Measurements from ENCODE around the gene ANKRD17.

The ANKRD17 gene

GRCh38 chr4:73161527-73162185, 96.9 kb downstream of the ANKRD17 start:
- Histone ChIP-seq H4K20me1 (ENCODE audit: insufficient read depth, low read length) (peaks cover 2% of the 10 kb centered on the region; the same call in 1 of the 2 replicates), H3K4me1 (ENCODE audit: low read length) (no peaks in the 10 kb centered on the region), H3K9me3 (replicated peaks; ENCODE audit: insufficient read depth, low read length) (no peaks in the 10 kb centered on the region), H3K27ac (ENCODE audit: low read length) (no peak overlapping the region), H3K9ac (ENCODE audit: low read length) (no peak overlapping the region), H3K36me3 (replicated peaks; ENCODE audit: insufficient read depth, low read length) (peaks cover 3% of the 10 kb centered on the region; the same call in 1 of the 2 replicates), H3F3A (ENCODE audit: insufficient read depth, low read length) (0 out of 2 replicates have a peak, but pooled peaks cover 3% of the 10 kb centered on the region), H3K79me2 (ENCODE audit: low read length) (peaks cover 45% of the 10 kb centered on the region), H3K27me3 (replicated peaks; ENCODE audit: insufficient read depth, low read length) (no peaks in the 10 kb centered on the region), H3K9me2 (replicated peaks; ENCODE audit: insufficient read depth, low read length) (no peaks in the 10 kb centered on the region), H2AFZ (ENCODE audit: low read length) (no peak overlapping the region), H3K4me3 (ENCODE audit: low read length) (no peak overlapping the region), H3K4me2 (ENCODE audit: low read depth, low read length) (no peak overlapping the region)
- no peak for DNase-seq
- no peak for TF ChIP-seq CTCF (IDR thresholded peaks at IDR 0.05; ENCODE audit: low read length)
- no peak for TF ChIP-seq EZH2 (optimal IDR thresholded peaks at IDR 0.05; ENCODE audit: low read depth, low read length)
- no peak for TF ChIP-seq EZH2phosphoT487 (IDR thresholded peaks at IDR 0.05; ENCODE audit: low read length)

- no peaks in the 10 kb centered on the region for H3K4me1 ChIP-seq (ENCODE audit: low read length)
- H3K4me3 ChIP-seq (ENCODE audit: low read length), result no peak overlapping the region
- H3K9me2 ChIP-seq (replicated peaks; ENCODE audit: insufficient read depth, low read length), result no peaks in the 10 kb centered on the region
- DNase-seq, result no peak
- H3K36me3 ChIP-seq (replicated peaks; ENCODE audit: insufficient read depth, low read length), result no peaks in the 10 kb centered on the region; the same call in 1 of the 2 replicates
- no peak for TF ChIP-seq EZH2phosphoT487 (IDR thresholded peaks at IDR 0.05; ENCODE audit: low read length)
- no peak for TF ChIP-seq CTCF (IDR thresholded peaks at IDR 0.05; ENCODE audit: low read length)
- no peak for TF ChIP-seq EZH2 (optimal IDR thresholded peaks at IDR 0.05; ENCODE audit: low read depth, low read length)
- H4K20me1 ChIP-seq (ENCODE audit: insufficient read depth, low read length), result no peaks in the 10 kb centered on the region
- no peak overlapping the region for H3K27ac ChIP-seq (ENCODE audit: low read length)
- H3K79me2 ChIP-seq (ENCODE audit: low read length), result peaks cover 31% of the 10 kb centered on the region
- no peak overlapping the region for H2AFZ ChIP-seq (ENCODE audit: low read length)
- no peak overlapping the region for H3K9ac ChIP-seq (ENCODE audit: low read length)
- H3K27me3 ChIP-seq (replicated peaks; ENCODE audit: insufficient read depth, low read length), result no peaks in the 10 kb centered on the region
- 0 out of 2 replicates have a peak, but pooled peaks cover 3% of the 10 kb centered on the region for H3F3A ChIP-seq (ENCODE audit: insufficient read depth, low read length)
- no peak overlapping the region for H3K4me2 ChIP-seq (ENCODE audit: low read depth, low read length)
- no peaks in the 10 kb centered on the region for H3K9me3 ChIP-seq (replicated peaks; ENCODE audit: insufficient read depth, low read length)
Observed at GRCh38 chr4:73156394-73156793, 102.2 kb downstream of the ANKRD17 start.

- no peaks in the 10 kb centered on the region for H3K27me3 ChIP-seq (replicated peaks; ENCODE audit: insufficient read depth, low read length)
- H3K4me2 ChIP-seq (ENCODE audit: low read depth, low read length), result no peak overlapping the region
- no peaks in the 10 kb centered on the region for H3K9me3 ChIP-seq (replicated peaks; ENCODE audit: insufficient read depth, low read length)
- H3K4me1 ChIP-seq (ENCODE audit: low read length), result no peaks in the 10 kb centered on the region
- H3K9me2 ChIP-seq (replicated peaks; ENCODE audit: insufficient read depth, low read length), result no peaks in the 10 kb centered on the region
- no peaks in the 10 kb centered on the region for H4K20me1 ChIP-seq (ENCODE audit: insufficient read depth, low read length)
- no peaks in the 10 kb centered on the region for H3F3A ChIP-seq (ENCODE audit: insufficient read depth, low read length)
- H2AFZ ChIP-seq (ENCODE audit: low read length), result no peak overlapping the region
- H3K79me2 ChIP-seq (ENCODE audit: low read length), result peaks cover 20% of the 10 kb centered on the region
- no peaks in the 10 kb centered on the region; the same call in 1 of the 2 replicates for H3K36me3 ChIP-seq (replicated peaks; ENCODE audit: insufficient read depth, low read length)
- no peak overlapping the region for H3K27ac ChIP-seq (ENCODE audit: low read length)
- DNase-seq, result no peak
- no peak overlapping the region for H3K9ac ChIP-seq (ENCODE audit: low read length)
- TF ChIP-seq EZH2phosphoT487 (IDR thresholded peaks at IDR 0.05; ENCODE audit: low read length) (no peak), EZH2 (optimal IDR thresholded peaks at IDR 0.05; ENCODE audit: low read depth, low read length) (no peak), CTCF (IDR thresholded peaks at IDR 0.05; ENCODE audit: low read length) (no peak)
- no peak overlapping the region for H3K4me3 ChIP-seq (ENCODE audit: low read length)
Observed at GRCh38 chr4:73152893-73153292, 105.7 kb downstream of the ANKRD17 start.

Data from MM.1S (cell line).